OCI-LY7 (cell line): ENCODE data around the gene DCAF15. TPM values are rescaled to one million over a fixed set of nuclear protein-coding genes. Genes with fewer than 3 reads are reported as not detected.

ENCODE experiments used
- BruUV-seq: library from RNA; stranded (reverse); fragments of 400-500 nt; replicated peaks from 2 replicates; lab custom pipeline; 2021; lab: Mats Ljungman, UMichigan
- CTCF ChIA-PET: fragments of 300-600 bp; sonication (Branson Sonifier 250); formaldehyde crosslinking; loops from one replicate; lab custom pipeline; 2022; ENCODE audit warnings: antibody characterized with exemption; ENCODE audit not compliant: unreplicated experiment; lab: Charles Lee
- POLR2A ChIA-PET: fragments of 300-600 bp; sonication (Branson Sonifier 250); formaldehyde crosslinking; loops from one replicate; lab custom pipeline; 2022; ENCODE audit warnings: antibody characterized with exemption; lab: Charles Lee
- DNase-seq: peaks from one replicate; pipeline ENCODE4 v3.0.0-alpha.2; 2015; ENCODE audit warnings: low spot score
- H2AFZ ChIP-seq: fragments of 200-600 bp; sonication (generic), shearing (Covaris generic); 2 replicates; pipeline ENCODE4 v1.6.1; 2014; ENCODE audit warnings: mild to moderate bottlenecking, antibody characterized with exemption, low read length, moderate library complexity
- H3K27ac ChIP-seq: fragments of 200-600 bp; sonication (generic); 2 replicates; pipeline ENCODE4 v1.5.1; 2014; ENCODE audit warnings: mixed run types, low read depth, mild to moderate bottlenecking, moderate library complexity, low read length, inconsistent platforms; ENCODE audit not compliant: poor library complexity, severe bottlenecking
- H3K36me3 ChIP-seq: fragments of 200-600 bp; sonication (generic); 2 replicates; pipeline ENCODE4 v1.6.1; 2014; ENCODE audit warnings: mild to moderate bottlenecking, antibody characterized with exemption, low read length, moderate library complexity, mixed read lengths; ENCODE audit not compliant: insufficient read depth
- H3K4me1 ChIP-seq: fragments of 200-600 bp; sonication (generic); 2 replicates; pipeline ENCODE4 v1.5.1; 2014; ENCODE audit warnings: mild to moderate bottlenecking, low read length; ENCODE audit not compliant: insufficient read depth, poor library complexity, severe bottlenecking
- H3K4me2 ChIP-seq: fragments of 200-600 bp; sonication (generic); 2 replicates; pipeline ENCODE4 v1.6.1; 2014; ENCODE audit warnings: mild to moderate bottlenecking, low read length
- H3K4me3 ChIP-seq: fragments of 200-600 bp; sonication (generic); 2 replicates; pipeline ENCODE4 v1.5.1; 2014; ENCODE audit warnings: mild to moderate bottlenecking, low read depth, low read length; ENCODE audit not compliant: poor library complexity, severe bottlenecking
- H3K79me2 ChIP-seq: fragments of 200-600 bp; sonication (generic); 2 replicates; pipeline ENCODE4 v1.6.1; 2016; ENCODE audit warnings: low read depth, mild to moderate bottlenecking, low read length, moderate library complexity, mixed read lengths; ENCODE audit not compliant: insufficient read depth
- H3K9me2 ChIP-seq: fragments of 200-600 bp; sonication (generic); 2 replicates; pipeline ENCODE4 v1.6.1; 2016; ENCODE audit warnings: mild to moderate bottlenecking, low read length, mixed read lengths; ENCODE audit not compliant: insufficient read depth
- H3K9me3 ChIP-seq: fragments of 200-600 bp; sonication (generic); 2 replicates; pipeline ENCODE4 v1.6.1; 2014; ENCODE audit warnings: mild to moderate bottlenecking, mixed run types, low read length, mixed read lengths
- H4K20me1 ChIP-seq: fragments of 200-600 bp; sonication (generic); 2 replicates; pipeline ENCODE4 v1.6.1; 2014; ENCODE audit warnings: mild to moderate bottlenecking, antibody characterized with exemption, low read length, moderate library complexity, mixed read lengths; ENCODE audit not compliant: insufficient read depth
- CTCF ChIP-seq: fragments of 200-600 bp; sonication (generic); conservative IDR thresholded peaks from 2 replicates; pipeline ENCODE4 v1.5.1; 2014; ENCODE audit warnings: mild to moderate bottlenecking, antibody characterized with exemption, low read length, moderate library complexity, mixed read lengths
- EZH2phosphoT487 ChIP-seq: fragments of 200-600 bp; sonication (generic); IDR thresholded peaks from 2 replicates; pipeline ENCODE4 v1.6.1; 2018; ENCODE audit warnings: low read depth, borderline replicate concordance, mild to moderate bottlenecking, mixed run types, antibody characterized with exemption, low read length, moderate library complexity, mixed read lengths
- intact Hi-C: fragments of 100-400 bp; cut with micrococcal nuclease; formaldehyde crosslinking; loops from one replicate; pipeline ENCODE4 v1.10.0; 2022; ENCODE audit not compliant: unreplicated experiment
- total RNA-seq, 2 experiments: library from RNA; depleted of rRNA in 1 of 2; stranded (reverse); fragments of >200 nt in 1 of 2; shearing (Covaris generic) in 1 of 2; gene quantifications; 2 replicates each; pipeline ENCODE4 v1.2.3, GENCODE V29; 2014 to 2022

The DCAF15 gene
- total RNA-seq, 2 experiments from 2014 or later, result 71.3 to 86.2 TPM

- POLR2A ChIA-PET, result interaction anchor here (0.8 kb wide), 1 partner anchor 21 kb away, joined by 5 read pairs; no protein-coding TSS in a partner anchor
- TF ChIP-seq EZH2phosphoT487 (no peak), CTCF (no peak)
- Histone ChIP-seq H4K20me1 (no peaks in the 10 kb centered on the region), H3K9me3 (no peaks in the 10 kb centered on the region), H3K79me2 (no peaks in the 10 kb centered on the region), H3K27ac (no peak overlapping the region), H3K4me3 (no peak overlapping the region), H3K4me2 (peak overlapping the region; percentile 22), H3K4me1 (peaks cover 53% of the 10 kb centered on the region), H2AFZ (no peak overlapping the region; the same call in 1 of the 2 replicates), H3K36me3 (peaks cover 35% of the 10 kb centered on the region), H3K9me2 (no peaks in the 10 kb centered on the region)
- DNase-seq, result peak; percentile 45
- BruUV-seq, result no TSS peak
- CTCF ChIA-PET, result no interaction called here
- intact Hi-C loops, result no loop called here
These were observed 26.3 kb downstream of the DCAF15 start for GRCh38 chr19:13978351-13979243.

GRCh38 chr19:13979244-13979615 lies 26.9 kb downstream of the DCAF15 start:
- DNase-seq, result no peak
- H3K4me2 ChIP-seq, result peak overlapping the region; percentile 22
- H3K9me3 ChIP-seq, result no peaks in the 10 kb centered on the region
- no peak overlapping the region for H2AFZ ChIP-seq
- peaks cover 53% of the 10 kb centered on the region for H3K4me1 ChIP-seq
- intact Hi-C loops, result no loop called here
- H4K20me1 ChIP-seq, result no peaks in the 10 kb centered on the region
- no peak for TF ChIP-seq CTCF
- no peak for TF ChIP-seq EZH2phosphoT487
- no peaks in the 10 kb centered on the region for H3K79me2 ChIP-seq
- no peak overlapping the region for H3K27ac ChIP-seq
- no peaks in the 10 kb centered on the region for H3K9me2 ChIP-seq
- H3K36me3 ChIP-seq, result peaks cover 35% of the 10 kb centered on the region
- no TSS peak for BruUV-seq
- CTCF ChIA-PET, result no interaction called here
- POLR2A ChIA-PET, result no interaction called here
- no peak overlapping the region for H3K4me3 ChIP-seq

DNA sequence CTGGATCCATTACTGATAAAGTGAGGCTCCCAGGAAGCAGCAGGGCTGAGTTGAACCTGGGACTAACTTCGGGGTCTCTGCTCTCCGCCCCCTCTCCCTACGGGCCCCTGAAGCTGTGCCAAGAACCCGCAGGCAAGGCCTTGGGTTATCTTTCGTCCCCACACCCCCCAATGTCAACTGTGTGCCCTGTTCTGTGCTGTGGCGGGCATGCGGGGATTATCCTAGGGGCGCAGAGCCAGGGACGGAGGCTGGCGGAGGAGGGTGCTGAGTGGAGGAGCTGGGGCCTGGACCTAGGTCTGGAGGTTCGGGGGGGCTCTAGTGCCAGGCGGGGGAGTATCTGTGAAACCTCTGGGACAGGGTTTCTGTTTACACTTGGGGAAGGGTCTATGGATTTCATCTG lies 27.4 kb downstream of the DCAF15 start:
- Histone ChIP-seq H3K36me3 (peaks cover 35% of the 10 kb centered on the region), H3K9me3 (no peaks in the 10 kb centered on the region), H4K20me1 (no peaks in the 10 kb centered on the region), H3K4me1 (peaks cover 54% of the 10 kb centered on the region), H3K27ac (no peak overlapping the region), H3K79me2 (no peaks in the 10 kb centered on the region), H3K4me2 (peak overlapping the region; percentile 22), H3K9me2 (no peaks in the 10 kb centered on the region), H2AFZ (no peak overlapping the region), H3K4me3 (no peak overlapping the region)
- intact Hi-C loops, result no loop called here
- no TSS peak for BruUV-seq
- no peak for DNase-seq
- ChIA-PET POLR2A (no interaction called here), CTCF (no interaction called here)
- TF ChIP-seq CTCF (no peak), EZH2phosphoT487 (no peak)
